Stimulated activated effector memory CD8-positive, alpha-beta T cell treated with anti-CD3 and anti-CD28 coated beads, Interleukin-12 subunit alpha, Interleukin-12 subunit beta, amount 100 ng/mL, for 72 hours (primary cell): ENCODE results near the gene TOP3A.
A peak's percentile ranks its signal among the peaks of the same experiment; 100 is the strongest.

ENCODE experiments used
- ATAC-seq: fragments of 150-1000 bp; cut with Tn5 transposase; 2 replicates; pipeline ENCODE4 v1.10.0; 2021
- DNase-seq, 2 donors: peaks; one replicate each; pipeline ENCODE4 v3.0.0; 2021 to 2022; ENCODE audit warnings: low spot score in 2 of 2
- H3K27ac Mint-ChIP-seq: one replicate; pipeline ENCODE4 v1.8.0; 2022; ENCODE audit warnings: mild to moderate bottlenecking, mixed read lengths
- H3K36me3 Mint-ChIP-seq: one replicate; pipeline ENCODE4 v1.8.0; 2022; ENCODE audit warnings: mild to moderate bottlenecking, mixed read lengths
- H3K4me1 Mint-ChIP-seq: one replicate; pipeline ENCODE4 v1.8.0; 2022; ENCODE audit warnings: mixed read lengths
- H3K4me3 Mint-ChIP-seq: one replicate; pipeline ENCODE4 v1.8.0; 2022; ENCODE audit warnings: mild to moderate bottlenecking, mixed read lengths
- H3K9me3 Mint-ChIP-seq: one replicate; pipeline ENCODE4 v1.8.0; 2022; ENCODE audit warnings: mixed read lengths

Gene TOP3A

GRCh38 chr17:18331879-18332278 is 17.1 kb upstream of the TOP3A start:
- peaks cover 75% of the 10 kb centered on the region for H3K36me3 Mint-ChIP-seq
- peak overlapping the region; percentile 85 for H3K27ac Mint-ChIP-seq
- ATAC-seq (peak; percentile 46), DNase-seq (no peak)
- no peak overlapping the region for H3K4me3 Mint-ChIP-seq
- H3K4me1 Mint-ChIP-seq = peaks cover 20% of the 10 kb centered on the region
- H3K9me3 Mint-ChIP-seq = no peaks in the 10 kb centered on the region

- H3K9me3 Mint-ChIP-seq = no peaks in the 10 kb centered on the region
- H3K36me3 Mint-ChIP-seq = peaks cover 81% of the 10 kb centered on the region
- H3K27ac Mint-ChIP-seq = no peak overlapping the region
- H3K4me3 Mint-ChIP-seq = no peak overlapping the region
- ATAC-seq = no peak
- peaks cover 28% of the 10 kb centered on the region for H3K4me1 Mint-ChIP-seq
- no peak for DNase-seq
These were observed 13.9 kb upstream of the TOP3A start for GRCh38 chr17:18328643-18329204.

DNA sequence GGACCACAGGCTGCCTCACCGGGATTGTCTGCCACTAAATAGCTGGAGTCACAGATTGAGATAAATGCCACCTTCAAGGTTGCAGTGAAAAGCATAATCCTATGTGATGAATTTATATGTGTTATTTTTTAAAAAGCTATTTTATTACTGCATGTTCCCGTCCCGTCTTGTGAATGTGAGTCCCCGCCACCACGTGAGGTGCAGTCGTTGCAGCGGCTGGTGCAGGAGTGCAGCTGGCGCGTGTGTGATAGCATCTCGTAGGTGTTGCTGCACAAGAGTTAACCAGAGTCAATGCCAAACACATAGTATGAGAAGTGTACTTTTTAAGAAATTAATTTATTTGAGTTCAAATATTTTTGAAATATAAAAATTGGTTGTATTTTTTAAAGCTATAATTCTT is 12.8 kb upstream of the TOP3A start:
- Mint-ChIP-seq H3K27ac (no peak overlapping the region), H3K4me3 (no peak overlapping the region), H3K4me1 (peaks cover 22% of the 10 kb centered on the region), H3K36me3 (peaks cover 88% of the 10 kb centered on the region), H3K9me3 (no peaks in the 10 kb centered on the region)
- DNase-seq (no peak), ATAC-seq (no peak)

GRCh38 chr17:18327093-18327492 is 12.3 kb upstream of the TOP3A start:
- Mint-ChIP-seq H3K27ac (no peak overlapping the region), H3K36me3 (peaks cover 86% of the 10 kb centered on the region), H3K9me3 (no peaks in the 10 kb centered on the region), H3K4me1 (peaks cover 17% of the 10 kb centered on the region), H3K4me3 (no peak overlapping the region)
- DNase-seq = no peak
- ATAC-seq = no peak

- Mint-ChIP-seq H3K4me1 (peaks cover 12% of the 10 kb centered on the region), H3K36me3 (peaks cover 81% of the 10 kb centered on the region), H3K27ac (peak overlapping the region; percentile 36), H3K4me3 (no peak overlapping the region), H3K9me3 (no peaks in the 10 kb centered on the region)
- no peak for DNase-seq
- ATAC-seq = no peak
These were observed 11.8 kb upstream of the TOP3A start for GRCh38 chr17:18326572-18326971.

DNA sequence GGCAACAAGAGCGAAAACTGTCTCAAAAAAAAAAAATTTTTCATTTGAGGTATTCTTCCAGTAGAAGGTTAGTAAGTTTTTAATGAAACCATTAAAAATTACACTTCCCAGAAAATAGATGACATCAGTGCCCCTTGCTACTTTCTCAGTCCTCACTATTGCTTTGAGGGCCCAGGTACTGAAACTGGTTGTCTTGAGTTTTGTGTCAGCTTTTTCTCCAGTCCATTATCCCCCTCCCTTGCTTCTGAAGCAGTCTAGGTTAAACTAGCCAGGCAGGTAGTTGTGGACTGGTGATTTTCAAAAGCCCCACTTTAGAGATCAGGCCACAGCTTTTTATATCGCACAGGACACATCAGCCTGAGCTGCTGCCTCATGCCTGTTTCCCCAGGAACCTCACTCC is 11.2 kb upstream of the TOP3A start:
- Mint-ChIP-seq H3K4me1 (peaks cover 8% of the 10 kb centered on the region), H3K36me3 (peaks cover 82% of the 10 kb centered on the region), H3K27ac (peak overlapping the region; percentile 36), H3K9me3 (no peaks in the 10 kb centered on the region), H3K4me3 (no peak overlapping the region)
- ATAC-seq = peak; percentile 43
- no peak for DNase-seq

DNA sequence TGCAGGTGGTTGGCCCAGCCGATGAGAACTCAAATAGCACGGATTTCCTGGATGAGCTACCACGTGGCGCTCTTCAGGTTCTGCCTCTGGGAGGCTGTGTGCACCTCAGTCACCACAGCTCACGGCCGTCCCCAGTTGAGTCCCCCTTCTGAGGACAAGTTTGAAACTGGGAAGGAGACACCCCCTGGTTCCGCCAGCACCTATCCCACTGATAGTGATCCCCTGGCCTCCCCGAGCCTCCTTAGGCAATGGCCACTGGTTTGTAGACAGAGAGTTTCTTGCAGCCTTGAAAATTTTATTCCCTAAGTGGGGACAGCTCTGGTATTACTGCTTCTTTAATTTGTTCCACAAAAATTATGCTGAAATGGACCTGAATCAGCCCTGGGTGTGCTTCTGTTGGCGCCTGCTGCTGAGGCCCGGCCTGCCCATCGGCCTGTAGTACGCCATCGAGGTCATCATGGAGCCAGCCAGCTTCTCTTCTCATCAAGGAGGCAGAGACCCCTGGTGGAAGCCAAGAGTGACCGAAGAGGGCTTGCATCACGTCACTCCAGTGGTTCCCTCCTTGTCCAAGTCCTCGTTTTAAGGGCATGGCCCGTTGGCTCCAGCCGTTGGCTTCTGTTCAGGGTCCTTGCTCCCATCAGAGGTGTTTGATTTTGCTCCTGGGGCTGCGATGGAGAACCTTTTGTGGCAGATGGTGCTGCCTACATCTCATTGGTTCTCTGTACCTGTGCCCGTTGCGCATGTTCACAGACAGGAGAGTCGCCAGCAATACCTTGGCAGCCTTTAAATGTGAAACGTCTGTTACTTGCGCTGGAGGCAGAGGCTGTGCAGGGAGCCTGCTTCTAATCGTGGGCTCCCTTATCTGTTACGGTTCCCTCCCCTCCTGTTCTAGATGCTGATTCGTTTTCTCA is 9.6 kb upstream of the TOP3A start:
- no peak overlapping the region for H3K4me3 Mint-ChIP-seq
- ATAC-seq = no peak
- peaks cover 88% of the 10 kb centered on the region for H3K36me3 Mint-ChIP-seq
- peaks cover 25% of the 10 kb centered on the region for H3K4me1 Mint-ChIP-seq
- H3K9me3 Mint-ChIP-seq = no peaks in the 10 kb centered on the region
- peak overlapping the region; percentile 51 for H3K27ac Mint-ChIP-seq
- DNase-seq = no peak

- peaks cover 32% of the 10 kb centered on the region for H3K4me1 Mint-ChIP-seq
- ATAC-seq (no peak), DNase-seq (no peak)
- peaks cover 88% of the 10 kb centered on the region for H3K36me3 Mint-ChIP-seq
- no peaks in the 10 kb centered on the region for H3K9me3 Mint-ChIP-seq
- H3K4me3 Mint-ChIP-seq = no peak overlapping the region
- H3K27ac Mint-ChIP-seq = peak overlapping the region; percentile 51
These were observed 8.8 kb upstream of the TOP3A start for GRCh38 chr17:18323507-18324139.

DNA sequence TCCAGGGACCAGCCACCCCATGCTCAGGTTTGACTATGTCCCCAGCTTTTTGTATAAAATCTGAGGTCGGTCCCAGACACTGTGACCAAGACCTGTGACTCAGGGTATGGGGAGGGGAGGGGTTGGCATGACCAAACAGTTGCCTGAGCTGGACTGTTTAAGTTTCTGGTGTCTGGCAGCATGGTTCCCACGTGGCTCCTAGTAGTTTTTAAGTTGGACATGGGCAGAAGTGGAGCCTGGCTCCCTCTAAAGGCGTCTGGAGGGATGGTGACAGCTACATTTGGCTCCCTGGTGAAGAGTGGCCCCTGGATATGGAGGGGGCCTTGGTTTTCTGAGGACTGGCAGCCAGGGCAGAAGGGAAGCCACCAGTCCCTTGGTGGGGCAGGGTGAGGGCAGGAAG is 8.2 kb upstream of the TOP3A start:
- Mint-ChIP-seq H3K4me3 (no peak overlapping the region), H3K36me3 (peaks cover 85% of the 10 kb centered on the region), H3K27ac (peak overlapping the region; percentile 51), H3K4me1 (peaks cover 39% of the 10 kb centered on the region), H3K9me3 (no peaks in the 10 kb centered on the region)
- ATAC-seq = no peak
- no peak for DNase-seq

DNA sequence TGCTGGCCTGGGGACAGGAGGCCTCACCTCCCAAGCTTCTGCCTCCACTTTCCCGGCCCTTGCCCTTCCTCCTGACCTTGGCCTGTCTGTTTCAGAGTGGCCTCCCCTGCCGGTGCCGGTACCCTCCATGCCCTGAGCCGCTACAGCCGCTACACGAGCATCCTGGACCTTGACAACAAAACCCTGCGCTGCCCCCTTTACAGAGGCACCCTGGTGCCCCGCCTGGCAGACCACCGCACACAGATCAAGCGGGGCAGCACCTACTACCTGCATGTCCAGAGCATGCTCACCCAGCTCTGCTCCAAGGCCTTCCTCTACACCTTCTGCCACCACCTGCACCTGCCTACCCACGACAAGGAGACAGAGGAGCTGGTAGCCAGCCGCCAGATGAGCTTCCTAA is 7.7 kb upstream of the TOP3A start:
- no peak for ATAC-seq
- peak overlapping the region; percentile 51 for H3K27ac Mint-ChIP-seq
- H3K36me3 Mint-ChIP-seq = peaks cover 81% of the 10 kb centered on the region

GRCh38 chr17:18321309-18321708 is 6.5 kb upstream of the TOP3A start:
- peaks cover 50% of the 10 kb centered on the region for H3K4me1 Mint-ChIP-seq

More for the DNA sequence above, 7.7 kb upstream of the TOP3A start:
- H3K4me1 Mint-ChIP-seq = peaks cover 43% of the 10 kb centered on the region
- H3K4me3 Mint-ChIP-seq = no peak overlapping the region
- no peaks in the 10 kb centered on the region for H3K9me3 Mint-ChIP-seq
- DNase-seq = no peak

GRCh38 chr17:18320301-18320700 is 5.5 kb upstream of the TOP3A start:
- H3K36me3 Mint-ChIP-seq = peaks cover 74% of the 10 kb centered on the region
- H3K4me1 Mint-ChIP-seq = peaks cover 57% of the 10 kb centered on the region
- no peaks in the 10 kb centered on the region for H3K9me3 Mint-ChIP-seq
- no peak for ATAC-seq
- no peak for DNase-seq
- peak overlapping the region; percentile 43 for H3K27ac Mint-ChIP-seq
- H3K4me3 Mint-ChIP-seq = peak overlapping the region; percentile 82

More at GRCh38 chr17:18321309-18321708, 6.5 kb upstream of the TOP3A start:
- H3K4me3 Mint-ChIP-seq = no peak overlapping the region
- peaks cover 79% of the 10 kb centered on the region for H3K36me3 Mint-ChIP-seq
- H3K27ac Mint-ChIP-seq = peak overlapping the region; percentile 78
- H3K9me3 Mint-ChIP-seq = no peaks in the 10 kb centered on the region
- DNase-seq = no peak
- ATAC-seq = no peak

DNA sequence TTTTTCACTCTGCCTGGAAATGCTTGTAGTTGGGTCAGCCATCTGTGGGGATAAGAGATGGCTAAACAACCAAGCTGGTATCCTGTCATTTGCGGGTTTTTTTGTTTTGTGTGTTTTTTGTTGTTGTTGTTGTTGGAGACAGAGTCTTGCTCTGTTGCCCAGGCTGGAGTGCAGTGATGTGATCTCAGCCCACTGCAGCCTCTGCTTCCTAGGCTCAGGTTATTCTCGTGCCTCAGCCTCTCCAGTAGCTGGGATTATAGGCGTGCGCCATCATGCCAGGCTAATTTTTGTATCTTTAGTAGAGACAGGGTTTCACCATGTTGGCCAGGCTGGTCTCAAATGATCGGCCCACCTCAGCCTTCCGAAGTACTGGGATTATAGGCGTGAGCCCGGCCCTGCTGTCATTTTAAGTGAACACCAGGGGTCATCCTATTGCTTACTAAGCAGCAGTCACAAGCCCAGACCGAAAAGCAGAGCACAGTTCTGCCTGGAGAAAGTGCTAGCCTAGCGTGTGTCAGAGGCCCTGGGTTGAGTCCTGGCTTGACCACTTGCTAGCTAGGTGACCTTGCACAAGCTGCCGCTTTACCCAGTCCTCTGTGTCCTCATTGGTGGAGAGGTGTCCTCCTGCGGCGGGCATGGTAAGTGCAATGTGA is 4.9 kb upstream of the TOP3A start:
- peaks cover 74% of the 10 kb centered on the region for H3K36me3 Mint-ChIP-seq
- peak overlapping the region; percentile 43 for H3K27ac Mint-ChIP-seq
- H3K4me1 Mint-ChIP-seq = peaks cover 57% of the 10 kb centered on the region
- peak overlapping the region; percentile 82 for H3K4me3 Mint-ChIP-seq
- no peak for ATAC-seq
- DNase-seq = no peak
- no peaks in the 10 kb centered on the region for H3K9me3 Mint-ChIP-seq

- ATAC-seq (no peak), DNase-seq (no peak)
- H3K9me3 Mint-ChIP-seq = no peaks in the 10 kb centered on the region
- peaks cover 71% of the 10 kb centered on the region for H3K36me3 Mint-ChIP-seq
- H3K4me3 Mint-ChIP-seq = peak overlapping the region; percentile 82
- peaks cover 59% of the 10 kb centered on the region for H3K4me1 Mint-ChIP-seq
- peak overlapping the region; percentile 81 for H3K27ac Mint-ChIP-seq
These were observed 4.1 kb upstream of the TOP3A start for GRCh38 chr17:18318771-18319450.

- peaks cover 71% of the 10 kb centered on the region for H3K36me3 Mint-ChIP-seq
- peak overlapping the region; percentile 81 for H3K27ac Mint-ChIP-seq
- no peaks in the 10 kb centered on the region for H3K9me3 Mint-ChIP-seq
- peak overlapping the region; percentile 82 for H3K4me3 Mint-ChIP-seq
- peaks cover 67% of the 10 kb centered on the region for H3K4me1 Mint-ChIP-seq
- DNase-seq (no peak), ATAC-seq (no peak)
These were observed 3.3 kb upstream of the TOP3A start for GRCh38 chr17:18318117-18318516.
